NB4 (cell line): ENCODE measurements around the gene SRRD.

ENCODE experiments used
- DNase-seq: peaks from one replicate; pipeline ENCODE4 v3.0.0; 2010; ENCODE audit warnings: low read depth
- H3K4me3 ChIP-seq: one replicate; pipeline ENCODE4 v1.5.1; 2011; ENCODE audit warnings: mild to moderate bottlenecking, low read depth, low read length, moderate library complexity
- CTCF ChIP-seq: IDR thresholded peaks from one replicate; pipeline ENCODE4 v1.5.1; 2012; ENCODE audit warnings: low read depth, low read length
- MYC ChIP-seq: IDR thresholded peaks from 2 replicates; pipeline ENCODE4 v1.6.1; 2011; ENCODE audit warnings: low read depth, low read length
- POLR2A ChIP-seq: IDR thresholded peaks from 2 replicates; pipeline ENCODE4 v1.6.1; 2011; ENCODE audit warnings: mild to moderate bottlenecking; ENCODE audit not compliant: insufficient read length; ENCODE audit errors: extremely low read depth
- TF ChIP-seq, protein P1 (sequence below): IDR thresholded peaks from 2 replicates; pipeline ENCODE4 v1.6.1; 2011; ENCODE audit warnings: low read depth, low read length

The SRRD gene

GRCh38 chr22:26482161-26482560 is 1.5 kb upstream of the SRRD start:
- peak overlapping the region; percentile 91 for H3K4me3 ChIP-seq
- DNase-seq, result no peak
- no peak for TF ChIP-seq MYC
- TF ChIP-seq CTCF, result no peak
- TF ChIP-seq, protein P1, sequence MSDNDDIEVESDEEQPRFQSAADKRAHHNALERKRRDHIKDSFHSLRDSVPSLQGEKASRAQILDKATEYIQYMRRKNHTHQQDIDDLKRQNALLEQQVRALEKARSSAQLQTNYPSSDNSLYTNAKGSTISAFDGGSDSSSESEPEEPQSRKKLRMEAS, result no peak
- no peak for TF ChIP-seq POLR2A

GRCh38 chr22:26483043-26483438 is 636 bp upstream of the SRRD start:
- peak overlapping the region; percentile 91 for H3K4me3 ChIP-seq
- DNase-seq, result no peak
- TF ChIP-seq, protein P1, result no peak
- no peak for TF ChIP-seq POLR2A
- no peak for TF ChIP-seq CTCF
- no peak for TF ChIP-seq MYC

GRCh38 chr22:26484360-26484706 is 656 bp downstream of the SRRD start:
- H3K4me3 ChIP-seq, result peak overlapping the region; percentile 100
- TF ChIP-seq, protein P1, result peak; percentile 90
- TF ChIP-seq MYC (no peak; the same call in 1 of the 2 replicates), POLR2A (no peak), CTCF (no peak)
- no peak for DNase-seq

DNA sequence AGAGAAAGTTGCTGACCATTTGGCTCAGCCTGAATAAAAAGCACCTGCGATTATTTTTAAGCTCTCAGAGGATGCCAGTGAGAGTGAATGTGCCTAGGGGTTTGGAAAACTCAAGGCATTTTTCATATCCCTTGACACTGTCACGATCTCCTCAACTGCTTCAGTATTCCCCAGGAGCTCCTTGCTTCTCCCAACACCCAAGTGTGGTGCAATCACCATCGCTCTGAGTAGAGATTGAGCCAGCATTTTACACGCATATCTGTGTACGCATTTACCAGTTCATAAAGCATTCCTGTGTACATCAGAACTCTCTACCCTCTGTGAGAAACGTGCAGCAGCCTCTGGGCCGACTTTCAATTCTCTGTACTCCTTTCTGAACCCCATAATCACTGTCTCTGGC is 1.3 kb downstream of the SRRD start:
- H3K4me3 ChIP-seq, result peak overlapping the region; percentile 100
- TF ChIP-seq POLR2A, result no peak
- no peak for TF ChIP-seq CTCF
- TF ChIP-seq, protein P1, result no peak
- no peak for TF ChIP-seq MYC

DNA sequence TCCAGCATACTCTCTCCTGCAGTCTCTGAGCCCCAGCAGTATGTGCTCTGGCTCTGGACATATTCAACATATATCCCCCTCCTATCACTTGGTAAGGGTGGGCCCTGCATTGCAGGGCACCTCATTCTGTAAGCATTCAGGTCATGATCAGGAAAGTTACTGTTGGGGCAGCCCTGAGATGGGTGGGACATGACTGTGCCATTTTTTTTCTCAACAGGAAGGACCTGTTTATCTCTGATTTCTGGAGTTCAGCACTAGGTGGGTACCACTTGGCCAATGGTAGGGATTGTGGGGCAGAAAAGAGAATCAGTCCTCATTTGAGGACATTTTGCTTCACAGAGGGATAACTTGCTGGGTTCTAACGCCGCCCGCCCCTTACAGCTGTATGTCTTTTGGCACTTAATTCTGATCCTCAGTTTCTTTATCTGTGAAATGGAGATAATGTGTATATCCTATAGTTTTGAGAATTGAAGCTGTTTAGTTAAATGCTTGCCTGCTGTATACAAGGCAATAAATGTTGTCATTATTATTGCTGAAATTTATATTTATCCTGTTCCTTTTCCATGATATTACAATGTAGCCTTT is 2.2 kb downstream of the SRRD start:
- no peak for TF ChIP-seq POLR2A
- TF ChIP-seq, protein P1, result no peak
- TF ChIP-seq CTCF, result no peak
- TF ChIP-seq MYC, result no peak
- H3K4me3 ChIP-seq, result no peak overlapping the region
- DNase-seq, result no peak

More for the DNA sequence above, 1.3 kb downstream of the SRRD start:
- DNase-seq, result no peak
